Endothelial cell of umbilical vein (primary cell): ENCODE results near the gene KLB.

Source experiments
- CTCF ChIP-seq, 2 donors: IDR thresholded peaks; 1 replicate in 1 of 2; 2 replicates in 1 of 2; pipeline ENCODE4 v1.5.1; 2011; ENCODE audit warnings: low read length in 2 of 2, mild to moderate bottlenecking in 2 of 2, moderate library complexity in 2 of 2, control low read depth in 1 of 2, inconsistent platforms in 1 of 2, low read depth in 1 of 2; ENCODE audit not compliant: insufficient read depth in 1 of 2; ENCODE audit errors: extremely low read depth in 1 of 2
- EZH2 ChIP-seq: IDR thresholded peaks from 2 replicates; pipeline ENCODE4 v1.6.1; 2012; ENCODE audit warnings: borderline replicate concordance, low read depth, mild to moderate bottlenecking, moderate library complexity, low read length, inconsistent platforms; ENCODE audit not compliant: severe bottlenecking
- MYC ChIP-seq: IDR thresholded peaks from one replicate; pipeline ENCODE4 v1.6.1; 2011; ENCODE audit warnings: mild to moderate bottlenecking, low read depth, low read length
- POLR2A ChIP-seq: IDR thresholded peaks from 2 replicates; pipeline ENCODE4 v1.6.1; 2012; ENCODE audit warnings: low read depth, mild to moderate bottlenecking, control low read depth, low read length
- POLR2AphosphoS5 ChIP-seq: IDR thresholded peaks from 2 replicates; pipeline ENCODE4 v1.6.1; 2012; ENCODE audit warnings: low read depth, mild to moderate bottlenecking, control low read depth, low read length, moderate library complexity; ENCODE audit not compliant: insufficient read depth

DNA sequence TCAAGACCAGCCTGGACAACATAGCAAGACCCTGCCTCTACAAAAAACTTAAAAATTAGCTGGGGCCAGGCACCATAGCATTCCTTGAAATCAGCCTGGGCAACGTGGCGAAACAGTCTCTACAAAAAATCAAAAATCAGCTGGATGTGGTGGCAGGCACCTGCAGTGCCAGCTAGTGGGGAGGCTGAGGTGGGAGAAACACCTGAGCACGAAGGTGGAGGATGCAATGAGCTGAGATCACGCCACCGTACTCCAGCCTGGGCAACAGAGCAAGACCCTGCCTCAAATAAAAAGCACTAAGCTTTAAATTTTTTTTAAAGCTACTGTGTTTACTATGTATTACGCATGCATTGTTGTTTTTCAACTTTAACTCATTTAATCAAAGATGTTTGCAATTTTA is 48.8 kb downstream of the KLB start:
- TF ChIP-seq CTCF (IDR thresholded peaks at IDR 0.05; ENCODE audit: extremely low read depth in 1 of 2, insufficient read depth in 1 of 2, low read depth in 1 of 2, low read length in 2 of 2) = no peak
- TF ChIP-seq POLR2A = no peak
- TF ChIP-seq EZH2 = no peak
- TF ChIP-seq MYC = no peak
- no peak for TF ChIP-seq POLR2AphosphoS5
